Measurements from ENCODE around the gene DCAF12L2. TPM values are rescaled to one million over a fixed set of nuclear protein-coding genes. Genes with fewer than 3 reads are reported as not detected.
A peak's percentile ranks its signal among the peaks of the same experiment; 100 is the strongest.

The DCAF12L2 gene
- total RNA-seq, 3 donors from 2014 or later, result 0.29 to 0.64 (median 0.33) TPM

GRCh38 chrX:126165401-126165720 lies 728 bp downstream of the DCAF12L2 start:
- H3K4me1 ChIP-seq, result no peaks in the 10 kb centered on the region
- H3K27ac ChIP-seq, result no peak overlapping the region
- H3K4me3 ChIP-seq, result peak overlapping the region; percentile 40 to 62 (median 46)
- H3K27me3 ChIP-seq, result no peaks in the 10 kb centered on the region
- no peaks in the 10 kb centered on the region for H3K36me3 ChIP-seq
- TF ChIP-seq POLR2A (IDR thresholded peaks at IDR 0.05) (no peak), POLR2AphosphoS5 (IDR thresholded peaks at IDR 0.05) (no peak), CTCF (IDR thresholded peaks at IDR 0.05) (no peak)
- H3K9me3 ChIP-seq, result no peaks in the 10 kb centered on the region
- no peak for DNase-seq (ENCODE audit: low spot score in 2 of 2)
- intact Hi-C loops (cut with DNase I; ENCODE audit: low total_unique reads), result no loop called here

- Histone ChIP-seq H3K27me3 (no peaks in the 10 kb centered on the region), H3K4me3 (no peak overlapping the region), H3K9me3 (no peaks in the 10 kb centered on the region), H3K4me1 (no peaks in the 10 kb centered on the region), H3K27ac (no peak overlapping the region), H3K36me3 (no peaks in the 10 kb centered on the region)
- intact Hi-C loops (cut with DNase I; ENCODE audit: low total_unique reads), result no loop called here
- no peak for DNase-seq (ENCODE audit: low spot score in 2 of 2)
- TF ChIP-seq CTCF (IDR thresholded peaks at IDR 0.05), result no peak
- TF ChIP-seq POLR2A (IDR thresholded peaks at IDR 0.05), result no peak
- no peak for TF ChIP-seq POLR2AphosphoS5 (IDR thresholded peaks at IDR 0.05)
Measured at GRCh38 chrX:126164689-126165400, 1.2 kb downstream of the DCAF12L2 start.

- Histone ChIP-seq H3K36me3 (no peaks in the 10 kb centered on the region), H3K27me3 (no peaks in the 10 kb centered on the region), H3K9me3 (no peaks in the 10 kb centered on the region), H3K4me3 (no peak overlapping the region), H3K4me1 (no peaks in the 10 kb centered on the region), H3K27ac (no peak overlapping the region)
- no peak for DNase-seq (ENCODE audit: low spot score in 2 of 2)
- TF ChIP-seq POLR2AphosphoS5 (IDR thresholded peaks at IDR 0.05) (no peak), CTCF (IDR thresholded peaks at IDR 0.05) (no peak), POLR2A (IDR thresholded peaks at IDR 0.05) (no peak)
- intact Hi-C loops (cut with DNase I; ENCODE audit: low total_unique reads), result no loop called here
Measured at GRCh38 chrX:126164226-126164625, 1.9 kb downstream of the DCAF12L2 start.

- Histone ChIP-seq H3K4me3 (no peak overlapping the region), H3K4me1 (no peaks in the 10 kb centered on the region), H3K27ac (no peak overlapping the region), H3K9me3 (peaks cover 0 to 6% of the 10 kb centered on the region in 2 donors), H3K27me3 (peaks cover 0 to 12% of the 10 kb centered on the region in 2 donors), H3K36me3 (no peaks in the 10 kb centered on the region)
- intact Hi-C loops (cut with DNase I; ENCODE audit: low total_unique reads), result no loop called here
- TF ChIP-seq POLR2AphosphoS5 (IDR thresholded peaks at IDR 0.05) (no peak), CTCF (IDR thresholded peaks at IDR 0.05) (no peak), POLR2A (IDR thresholded peaks at IDR 0.05) (no peak)
- DNase-seq (ENCODE audit: low spot score in 2 of 2), result no peak
Measured at GRCh38 chrX:126141014-126141413, 25.1 kb downstream of the DCAF12L2 start.

GRCh38 chrX:126137899-126138298 lies 28.2 kb downstream of the DCAF12L2 start:
- TF ChIP-seq POLR2AphosphoS5 (IDR thresholded peaks at IDR 0.05) (no peak), POLR2A (IDR thresholded peaks at IDR 0.05) (no peak), CTCF (IDR thresholded peaks at IDR 0.05) (no peak)
- intact Hi-C loops (cut with DNase I; ENCODE audit: low total_unique reads), result no loop called here

More at GRCh38 chrX:126137899-126138298, 28.2 kb downstream of the DCAF12L2 start:
- H3K27me3 ChIP-seq, result peaks cover 0 to 12% of the 10 kb centered on the region in 2 donors
- no peaks in the 10 kb centered on the region for H3K36me3 ChIP-seq
- no peak for DNase-seq (ENCODE audit: low spot score in 2 of 2)
- no peak overlapping the region for H3K4me3 ChIP-seq
- H3K27ac ChIP-seq, result no peak overlapping the region
- no peaks in the 10 kb centered on the region for H3K4me1 ChIP-seq
- H3K9me3 ChIP-seq, result peaks cover 0 to 9% of the 10 kb centered on the region in 2 donors

All from breast epithelium (tissue), 4 donors.